Stomach (tissue), 4 donors: ENCODE results near the gene MYOCOS.

Source experiments
- EP300 ChIP-seq: sonication (generic); formaldehyde crosslinking; IDR thresholded peaks from one replicate; pipeline ENCODE4 v1.6.1; 2017; ENCODE audit warnings: antibody characterized with exemption
- POLR2A ChIP-seq, 4 donors: fragments of 450-650 bp; IDR thresholded peaks; one replicate each; pipeline ENCODE4 v1.6.1; 2016; ENCODE audit warnings: antibody characterized with exemption in 4 of 4, control low read depth in 2 of 4, mild to moderate bottlenecking in 1 of 4, moderate library complexity in 1 of 4
- POLR2AphosphoS5 ChIP-seq, 3 donors: sonication (generic); formaldehyde crosslinking; IDR thresholded peaks; one replicate each; pipeline ENCODE4 v1.6.1; 2016; ENCODE audit warnings: antibody characterized with exemption in 3 of 3
- TF ChIP-seq, protein P1 (sequence below), 7 experiments: fragments of 450-650 bp in 4 of 7; fragments of 200-600 bp in 3 of 7; sonication (generic) in 3 of 7; IDR thresholded peaks; one replicate each; pipeline ENCODE4 v1.5.1; 2016 to 2019; ENCODE audit warnings: antibody characterized with exemption in 7 of 7, control low read depth in 2 of 7, mild to moderate bottlenecking in 1 of 7

DNA sequence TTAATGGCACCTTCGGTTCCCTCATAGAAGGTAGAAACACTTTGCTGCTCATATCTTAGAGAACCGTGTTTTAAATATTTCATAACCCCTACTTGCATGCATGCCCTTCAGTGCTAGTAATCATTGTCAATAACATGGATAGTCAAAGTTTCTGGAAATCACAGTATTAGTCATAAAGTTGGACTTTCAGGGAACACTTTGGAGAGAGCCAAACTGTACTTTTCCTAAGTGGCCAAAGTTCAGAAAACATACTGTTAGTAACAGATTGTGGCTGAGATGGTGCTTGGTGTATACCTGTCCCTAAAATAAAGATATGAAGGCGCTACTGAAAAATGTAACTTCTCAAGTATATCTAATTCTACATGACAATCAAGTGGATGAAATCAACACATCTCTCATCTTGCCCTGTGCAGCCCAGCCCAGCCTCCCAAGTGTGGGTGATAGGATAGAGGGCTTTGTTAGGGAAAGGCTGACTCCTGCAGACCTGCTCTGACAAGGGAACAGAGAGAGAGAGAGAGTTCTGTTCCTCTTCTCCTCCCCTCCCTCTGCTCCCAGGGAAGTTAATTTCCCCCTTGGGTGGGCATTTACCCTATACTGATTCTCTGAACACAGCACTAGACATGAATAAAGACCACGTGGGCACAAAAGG lies 16.0 kb downstream of the MYOCOS start:
- TF ChIP-seq, protein P1, sequence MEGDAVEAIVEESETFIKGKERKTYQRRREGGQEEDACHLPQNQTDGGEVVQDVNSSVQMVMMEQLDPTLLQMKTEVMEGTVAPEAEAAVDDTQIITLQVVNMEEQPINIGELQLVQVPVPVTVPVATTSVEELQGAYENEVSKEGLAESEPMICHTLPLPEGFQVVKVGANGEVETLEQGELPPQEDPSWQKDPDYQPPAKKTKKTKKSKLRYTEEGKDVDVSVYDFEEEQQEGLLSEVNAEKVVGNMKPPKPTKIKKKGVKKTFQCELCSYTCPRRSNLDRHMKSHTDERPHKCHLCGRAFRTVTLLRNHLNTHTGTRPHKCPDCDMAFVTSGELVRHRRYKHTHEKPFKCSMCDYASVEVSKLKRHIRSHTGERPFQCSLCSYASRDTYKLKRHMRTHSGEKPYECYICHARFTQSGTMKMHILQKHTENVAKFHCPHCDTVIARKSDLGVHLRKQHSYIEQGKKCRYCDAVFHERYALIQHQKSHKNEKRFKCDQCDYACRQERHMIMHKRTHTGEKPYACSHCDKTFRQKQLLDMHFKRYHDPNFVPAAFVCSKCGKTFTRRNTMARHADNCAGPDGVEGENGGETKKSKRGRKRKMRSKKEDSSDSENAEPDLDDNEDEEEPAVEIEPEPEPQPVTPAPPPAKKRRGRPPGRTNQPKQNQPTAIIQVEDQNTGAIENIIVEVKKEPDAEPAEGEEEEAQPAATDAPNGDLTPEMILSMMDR (IDR thresholded peaks at IDR 0.05), result no peak
- TF ChIP-seq POLR2A (IDR thresholded peaks at IDR 0.05) (no peak), EP300 (no peak), POLR2AphosphoS5 (IDR thresholded peaks at IDR 0.05) (no peak)
